Gastrocnemius medialis (tissue), 4 donors: ENCODE results near the gene MCU.

Experiments used
- POLR2A ChIP-seq, 2 donors: fragments of 450-650 bp; IDR thresholded peaks; one replicate each; pipeline ENCODE4 v1.6.1; 2017; ENCODE audit warnings: antibody characterized with exemption in 2 of 2, mild to moderate bottlenecking in 2 of 2, moderate library complexity in 2 of 2
- TF ChIP-seq, protein P1 (sequence below), 5 experiments: fragments of 450-650 bp in 3 of 5; fragments of 200-600 bp in 2 of 5; sonication (generic) in 2 of 5; IDR thresholded peaks in 4 of 5; conservative IDR thresholded peaks in 1 of 5; 1 replicate in 4 of 5; 2 replicates in 1 of 5; pipeline ENCODE4 v1.5.1; 2016 to 2019; ENCODE audit warnings: antibody characterized with exemption in 5 of 5, mild to moderate bottlenecking in 3 of 5, moderate library complexity in 3 of 5

DNA sequence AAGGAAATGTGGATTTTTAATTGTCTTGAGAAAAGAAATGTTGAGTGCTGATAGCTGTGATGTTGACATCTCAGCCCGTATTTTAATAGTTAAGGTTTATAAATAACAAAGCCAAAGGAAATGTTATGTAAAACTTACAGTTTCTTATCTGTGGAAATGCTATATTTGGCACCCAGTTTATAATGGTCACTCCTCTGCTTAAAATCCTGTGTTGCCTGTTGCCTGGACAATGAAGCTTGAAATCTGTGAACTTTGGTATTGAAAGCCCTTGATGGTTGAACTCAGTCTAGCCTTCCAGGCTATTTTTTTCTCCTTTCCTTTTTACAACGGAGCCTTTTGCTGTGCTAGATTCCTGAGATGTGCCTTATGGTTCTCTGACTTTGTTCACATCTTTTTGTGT is 46.5 kb downstream of the MCU start:
- no peak for TF ChIP-seq POLR2A (IDR thresholded peaks at IDR 0.05)
- TF ChIP-seq, protein P1, sequence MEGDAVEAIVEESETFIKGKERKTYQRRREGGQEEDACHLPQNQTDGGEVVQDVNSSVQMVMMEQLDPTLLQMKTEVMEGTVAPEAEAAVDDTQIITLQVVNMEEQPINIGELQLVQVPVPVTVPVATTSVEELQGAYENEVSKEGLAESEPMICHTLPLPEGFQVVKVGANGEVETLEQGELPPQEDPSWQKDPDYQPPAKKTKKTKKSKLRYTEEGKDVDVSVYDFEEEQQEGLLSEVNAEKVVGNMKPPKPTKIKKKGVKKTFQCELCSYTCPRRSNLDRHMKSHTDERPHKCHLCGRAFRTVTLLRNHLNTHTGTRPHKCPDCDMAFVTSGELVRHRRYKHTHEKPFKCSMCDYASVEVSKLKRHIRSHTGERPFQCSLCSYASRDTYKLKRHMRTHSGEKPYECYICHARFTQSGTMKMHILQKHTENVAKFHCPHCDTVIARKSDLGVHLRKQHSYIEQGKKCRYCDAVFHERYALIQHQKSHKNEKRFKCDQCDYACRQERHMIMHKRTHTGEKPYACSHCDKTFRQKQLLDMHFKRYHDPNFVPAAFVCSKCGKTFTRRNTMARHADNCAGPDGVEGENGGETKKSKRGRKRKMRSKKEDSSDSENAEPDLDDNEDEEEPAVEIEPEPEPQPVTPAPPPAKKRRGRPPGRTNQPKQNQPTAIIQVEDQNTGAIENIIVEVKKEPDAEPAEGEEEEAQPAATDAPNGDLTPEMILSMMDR (IDR thresholded peaks at IDR 0.05 in 4 of 5, conservative IDR thresholded peaks at IDR 0.05 in 1 of 5), result no peak
